Measurements from ENCODE around the gene CDH22.

The CDH22 gene

GRCh38 chr20:46286382-46286781 is 21.9 kb downstream of the CDH22 start:
- Histone ChIP-seq H3K4me3 (ENCODE audit: low read depth, low read length) (no peak overlapping the region), H3K9ac (no peak overlapping the region), H3K27me3 (ENCODE audit: control insufficient read depth, insufficient read depth, low read length) (no peaks in the 10 kb centered on the region), H3K27ac (no peak overlapping the region), H3K4me2 (ENCODE audit: low read length) (no peak overlapping the region), H2AFZ (no peak overlapping the region), H3K4me1 (no peaks in the 10 kb centered on the region), H3K36me3 (ENCODE audit: control insufficient read depth, insufficient read depth, low read length) (no peaks in the 10 kb centered on the region), H3K79me2 (no peaks in the 10 kb centered on the region), H3K9me3 (ENCODE audit: control insufficient read depth, low read length) (no peaks in the 10 kb centered on the region)
- TF ChIP-seq CTCF (IDR thresholded peaks at IDR 0.05): no peak

GRCh38 chr20:46285740-46286139 is 22.6 kb downstream of the CDH22 start:
- no peak for TF ChIP-seq CTCF (IDR thresholded peaks at IDR 0.05)
- no peaks in the 10 kb centered on the region for H3K9me3 ChIP-seq (ENCODE audit: control insufficient read depth, low read length)
- no peaks in the 10 kb centered on the region for H3K27me3 ChIP-seq (ENCODE audit: control insufficient read depth, insufficient read depth, low read length)
- H3K36me3 ChIP-seq (ENCODE audit: control insufficient read depth, insufficient read depth, low read length): no peaks in the 10 kb centered on the region
- H3K79me2 ChIP-seq: no peaks in the 10 kb centered on the region
- no peaks in the 10 kb centered on the region for H3K4me1 ChIP-seq
- H3K27ac ChIP-seq: no peak overlapping the region
- H2AFZ ChIP-seq: no peak overlapping the region
- no peak overlapping the region for H3K4me3 ChIP-seq (ENCODE audit: low read depth, low read length)
- H3K4me2 ChIP-seq (ENCODE audit: low read length): no peak overlapping the region
- no peak overlapping the region for H3K9ac ChIP-seq

- Histone ChIP-seq H3K9ac (no peak overlapping the region), H3K4me2 (ENCODE audit: low read length) (no peak overlapping the region), H2AFZ (no peak overlapping the region), H3K9me3 (ENCODE audit: control insufficient read depth, low read length) (no peaks in the 10 kb centered on the region), H3K4me1 (no peaks in the 10 kb centered on the region), H3K36me3 (ENCODE audit: control insufficient read depth, insufficient read depth, low read length) (no peaks in the 10 kb centered on the region), H3K79me2 (no peaks in the 10 kb centered on the region), H3K27me3 (ENCODE audit: control insufficient read depth, insufficient read depth, low read length) (no peaks in the 10 kb centered on the region), H3K27ac (no peak overlapping the region), H3K4me3 (ENCODE audit: low read depth, low read length) (no peak overlapping the region)
- TF ChIP-seq CTCF (IDR thresholded peaks at IDR 0.05): no peak
Measured at GRCh38 chr20:46285072-46285471, 23.2 kb downstream of the CDH22 start.

- Histone ChIP-seq H3K9ac (no peak overlapping the region), H3K27ac (no peak overlapping the region), H3K4me2 (ENCODE audit: low read length) (no peak overlapping the region), H2AFZ (no peak overlapping the region), H3K9me3 (ENCODE audit: control insufficient read depth, low read length) (no peaks in the 10 kb centered on the region), H3K4me1 (no peaks in the 10 kb centered on the region), H3K79me2 (no peaks in the 10 kb centered on the region), H3K27me3 (ENCODE audit: control insufficient read depth, insufficient read depth, low read length) (no peaks in the 10 kb centered on the region), H3K36me3 (ENCODE audit: control insufficient read depth, insufficient read depth, low read length) (no peaks in the 10 kb centered on the region), H3K4me3 (ENCODE audit: low read depth, low read length) (no peak overlapping the region)
- no peak for TF ChIP-seq CTCF (IDR thresholded peaks at IDR 0.05)
Measured at GRCh38 chr20:46284040-46284427, 24.3 kb downstream of the CDH22 start.

- Histone ChIP-seq H3K36me3 (ENCODE audit: control insufficient read depth, insufficient read depth, low read length) (no peaks in the 10 kb centered on the region), H3K79me2 (no peaks in the 10 kb centered on the region), H3K27ac (no peak overlapping the region), H3K27me3 (ENCODE audit: control insufficient read depth, insufficient read depth, low read length) (no peaks in the 10 kb centered on the region), H2AFZ (no peak overlapping the region), H3K4me2 (ENCODE audit: low read length) (no peak overlapping the region), H3K4me3 (ENCODE audit: low read depth, low read length) (no peak overlapping the region), H3K4me1 (no peaks in the 10 kb centered on the region), H3K9ac (no peak overlapping the region), H3K9me3 (ENCODE audit: control insufficient read depth, low read length) (no peaks in the 10 kb centered on the region)
- no peak for TF ChIP-seq CTCF (IDR thresholded peaks at IDR 0.05)
Measured at GRCh38 chr20:46283426-46284039, 24.8 kb downstream of the CDH22 start.

Data from parathyroid adenoma (tissue), 2 donors.